ENCODE results near the gene OSGEP. TPM values are rescaled to one million over a fixed set of nuclear protein-coding genes. Genes with fewer than 3 reads are reported as not detected.
A peak's percentile ranks its signal among the peaks of the same experiment; 100 is the strongest.

The OSGEP gene
- total RNA-seq, 1 experiment from 2014 or later = 26.6 TPM

DNA sequence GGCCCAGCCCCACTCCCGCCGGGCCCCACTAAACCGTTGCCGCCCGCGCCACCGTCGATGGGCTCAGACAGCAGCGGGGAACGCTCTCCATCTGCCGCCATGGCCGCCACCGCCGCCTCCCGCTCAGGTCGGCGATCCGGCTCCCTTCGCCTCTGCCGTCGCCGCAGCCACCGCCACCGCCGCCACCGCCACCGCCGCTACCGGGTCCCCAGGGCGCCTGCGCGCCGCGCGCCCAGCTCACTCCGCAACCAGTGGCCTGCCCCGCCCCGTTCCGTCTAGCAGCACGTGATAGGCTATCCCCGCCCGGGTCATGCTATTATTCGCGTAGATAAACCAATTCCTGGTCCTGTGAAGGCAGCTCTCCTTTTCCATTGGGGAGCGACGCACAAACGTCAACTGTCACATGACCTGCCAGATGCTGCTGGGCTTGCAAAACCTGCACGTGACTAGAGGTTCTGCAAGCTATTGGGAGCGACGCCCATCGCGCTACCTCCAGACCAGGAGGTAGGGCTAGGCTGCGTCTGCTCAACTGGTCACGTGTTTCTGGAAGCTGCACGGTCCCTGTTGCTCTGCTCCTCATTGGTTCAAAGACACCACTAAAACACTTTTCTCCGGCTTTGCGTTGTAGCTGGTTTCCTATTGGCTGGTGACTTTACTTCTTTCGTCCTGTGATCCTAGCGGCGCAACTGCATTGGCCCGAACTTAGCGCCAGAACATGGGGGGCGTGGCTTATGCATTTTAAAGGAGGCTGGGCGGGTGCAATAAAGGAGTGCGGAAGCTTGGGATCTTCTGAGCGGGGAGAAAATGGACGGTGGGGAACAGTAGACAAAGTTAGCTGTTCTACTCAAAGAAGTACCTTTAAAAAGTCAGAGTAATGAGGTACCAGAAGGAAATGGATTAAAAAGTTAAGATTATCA lies 6.9 kb upstream of the OSGEP start, which contains the start of gene PIP4P1:
TSS of gene PIP4P1 (minus strand) at position 210 of the 917 bp plus-strand sequence. CDS start at position 101, 109 bp downstream.
- peaks cover 4% of the 10 kb centered on the region; the same call in 1 of the 2 replicates for H3K36me3 ChIP-seq (ENCODE audit: control insufficient read depth, insufficient read depth, low read length)
- TF ChIP-seq, protein P1, sequence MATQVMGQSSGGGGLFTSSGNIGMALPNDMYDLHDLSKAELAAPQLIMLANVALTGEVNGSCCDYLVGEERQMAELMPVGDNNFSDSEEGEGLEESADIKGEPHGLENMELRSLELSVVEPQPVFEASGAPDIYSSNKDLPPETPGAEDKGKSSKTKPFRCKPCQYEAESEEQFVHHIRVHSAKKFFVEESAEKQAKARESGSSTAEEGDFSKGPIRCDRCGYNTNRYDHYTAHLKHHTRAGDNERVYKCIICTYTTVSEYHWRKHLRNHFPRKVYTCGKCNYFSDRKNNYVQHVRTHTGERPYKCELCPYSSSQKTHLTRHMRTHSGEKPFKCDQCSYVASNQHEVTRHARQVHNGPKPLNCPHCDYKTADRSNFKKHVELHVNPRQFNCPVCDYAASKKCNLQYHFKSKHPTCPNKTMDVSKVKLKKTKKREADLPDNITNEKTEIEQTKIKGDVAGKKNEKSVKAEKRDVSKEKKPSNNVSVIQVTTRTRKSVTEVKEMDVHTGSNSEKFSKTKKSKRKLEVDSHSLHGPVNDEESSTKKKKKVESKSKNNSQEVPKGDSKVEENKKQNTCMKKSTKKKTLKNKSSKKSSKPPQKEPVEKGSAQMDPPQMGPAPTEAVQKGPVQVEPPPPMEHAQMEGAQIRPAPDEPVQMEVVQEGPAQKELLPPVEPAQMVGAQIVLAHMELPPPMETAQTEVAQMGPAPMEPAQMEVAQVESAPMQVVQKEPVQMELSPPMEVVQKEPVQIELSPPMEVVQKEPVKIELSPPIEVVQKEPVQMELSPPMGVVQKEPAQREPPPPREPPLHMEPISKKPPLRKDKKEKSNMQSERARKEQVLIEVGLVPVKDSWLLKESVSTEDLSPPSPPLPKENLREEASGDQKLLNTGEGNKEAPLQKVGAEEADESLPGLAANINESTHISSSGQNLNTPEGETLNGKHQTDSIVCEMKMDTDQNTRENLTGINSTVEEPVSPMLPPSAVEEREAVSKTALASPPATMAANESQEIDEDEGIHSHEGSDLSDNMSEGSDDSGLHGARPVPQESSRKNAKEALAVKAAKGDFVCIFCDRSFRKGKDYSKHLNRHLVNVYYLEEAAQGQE (IDR thresholded peaks at IDR 0.05; ENCODE audit: insufficient read depth in 1 of 2, low read depth in 2 of 2, low read length in 1 of 2) = no peak
- TF ChIP-seq, protein P2, sequence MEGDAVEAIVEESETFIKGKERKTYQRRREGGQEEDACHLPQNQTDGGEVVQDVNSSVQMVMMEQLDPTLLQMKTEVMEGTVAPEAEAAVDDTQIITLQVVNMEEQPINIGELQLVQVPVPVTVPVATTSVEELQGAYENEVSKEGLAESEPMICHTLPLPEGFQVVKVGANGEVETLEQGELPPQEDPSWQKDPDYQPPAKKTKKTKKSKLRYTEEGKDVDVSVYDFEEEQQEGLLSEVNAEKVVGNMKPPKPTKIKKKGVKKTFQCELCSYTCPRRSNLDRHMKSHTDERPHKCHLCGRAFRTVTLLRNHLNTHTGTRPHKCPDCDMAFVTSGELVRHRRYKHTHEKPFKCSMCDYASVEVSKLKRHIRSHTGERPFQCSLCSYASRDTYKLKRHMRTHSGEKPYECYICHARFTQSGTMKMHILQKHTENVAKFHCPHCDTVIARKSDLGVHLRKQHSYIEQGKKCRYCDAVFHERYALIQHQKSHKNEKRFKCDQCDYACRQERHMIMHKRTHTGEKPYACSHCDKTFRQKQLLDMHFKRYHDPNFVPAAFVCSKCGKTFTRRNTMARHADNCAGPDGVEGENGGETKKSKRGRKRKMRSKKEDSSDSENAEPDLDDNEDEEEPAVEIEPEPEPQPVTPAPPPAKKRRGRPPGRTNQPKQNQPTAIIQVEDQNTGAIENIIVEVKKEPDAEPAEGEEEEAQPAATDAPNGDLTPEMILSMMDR (IDR thresholded peaks at IDR 0.05) = no peak
- 0 out of 2 replicates have a peak, but pooled peaks have one; percentile 54 for TF ChIP-seq SIN3A (IDR thresholded peaks at IDR 0.05; ENCODE audit: borderline replicate concordance, insufficient read depth, low read depth, low read length)
- TF ChIP-seq POLR2AphosphoS5 (IDR thresholded peaks at IDR 0.05; ENCODE audit: low read depth, low read length) = peak; percentile 67
- no peak; the same call in 1 of the 2 replicates for TF ChIP-seq TCF7L2 (IDR thresholded peaks at IDR 0.05; ENCODE audit: low read depth, low read length)
- DNase-seq (ENCODE audit: low read depth, low spot score) (peak; percentile 98), ATAC-seq (peak; percentile 95)
- in situ Hi-C loops (cut with HindIII; ENCODE audit: low pct_unique_long_range_greater_than_20kb, low sequenced_read_pairs) = no loop called here
- H3K4me1 ChIP-seq (ENCODE audit: control insufficient read depth, insufficient read depth, low read length) = peaks cover 34% of the 10 kb centered on the region
- no peaks in the 10 kb centered on the region for H3K27me3 ChIP-seq (ENCODE audit: control insufficient read depth, insufficient read depth, low read length)
- no TSS peak for BruUV-seq (replicated peaks)
- peak within 1 kb of the TSS; percentile 91 for H3K27ac ChIP-seq (ENCODE audit: low read length)
- H3K9me3 ChIP-seq (ENCODE audit: control insufficient read depth, insufficient read depth, low read depth, low read length) = no peaks in the 10 kb centered on the region
- H3K4me3 ChIP-seq (ENCODE audit: low read depth in 2 of 2, low read length in 2 of 2) = peak within 1 kb of the TSS; percentile 82 to 91
- POLR2A ChIA-PET = interaction anchor here (1.1 to 1.2 kb wide), 2 partner anchors 8 to 118 kb away, joined by 4 to 5 read pairs; partner anchors contain the start of genes PARP2 and PNP
- intact Hi-C loops (cut with micrococcal nuclease; ENCODE audit: unreplicated experiment) = no loop called here
- CTCF ChIA-PET = interaction anchor here (0.5 to 0.8 kb wide), 3 partner anchors 145 to 817 kb away, joined by 3 to 4 read pairs (median 4); no protein-coding TSS in a partner anchor

DNA sequence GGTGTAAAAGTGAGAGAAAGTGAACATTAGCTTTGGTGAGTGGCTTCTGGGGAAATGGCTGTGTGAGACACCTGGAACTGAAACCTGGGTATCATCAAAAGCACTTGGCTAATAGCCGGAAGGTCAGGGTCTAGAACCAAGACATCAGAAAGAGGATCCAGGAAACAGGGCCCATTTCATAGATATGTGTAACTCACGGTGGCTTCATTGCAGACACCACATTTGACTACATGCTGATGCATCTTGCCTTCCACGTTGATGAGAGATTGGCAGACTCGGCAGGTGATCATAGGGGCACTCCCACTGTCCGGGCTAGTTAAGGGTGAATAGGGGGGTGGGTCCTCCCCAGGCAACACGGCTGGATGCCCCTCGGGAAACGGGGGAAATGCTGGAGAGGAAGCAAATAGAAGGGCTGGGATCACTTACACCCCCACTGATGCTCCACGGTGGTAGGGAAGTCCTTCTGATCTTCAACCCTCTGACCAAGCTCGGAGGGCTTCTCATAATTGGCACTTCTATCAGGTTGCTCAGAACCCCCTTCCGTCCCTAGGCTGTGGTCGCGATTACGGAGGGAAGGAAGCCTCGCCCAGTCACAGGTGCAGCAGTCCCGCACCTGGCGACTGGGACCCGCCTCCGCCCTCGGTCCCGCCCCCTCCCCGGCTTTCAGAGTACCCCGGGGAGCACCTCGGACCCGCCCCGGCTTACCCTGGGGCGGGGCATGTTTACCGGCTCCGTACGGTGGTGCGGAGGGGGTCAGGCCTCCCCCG lies 6.0 kb upstream of the OSGEP start:
- H3K4me3 ChIP-seq (ENCODE audit: low read depth in 2 of 2, low read length in 2 of 2) = peak overlapping the region; percentile 82 to 91
- H3K27ac ChIP-seq (ENCODE audit: low read length) = peak overlapping the region; percentile 73
- no peak for DNase-seq (ENCODE audit: low read depth, low spot score)
- no peaks in the 10 kb centered on the region for H3K9me3 ChIP-seq (ENCODE audit: control insufficient read depth, insufficient read depth, low read depth, low read length)
- no TSS peak for BruUV-seq (replicated peaks)
- POLR2A ChIA-PET = interaction anchor here (1.1 to 1.2 kb wide), 2 partner anchors 9 to 117 kb away, joined by 4 to 5 read pairs; partner anchors contain the start of genes PARP2 and PNP
- in situ Hi-C loops (cut with HindIII; ENCODE audit: low pct_unique_long_range_greater_than_20kb, low sequenced_read_pairs) = no loop called here
- CTCF ChIA-PET = no interaction called here
- intact Hi-C loops (cut with micrococcal nuclease; ENCODE audit: unreplicated experiment) = no loop called here
- peak; percentile 37 for ATAC-seq
- H3K4me1 ChIP-seq (ENCODE audit: control insufficient read depth, insufficient read depth, low read length) = peaks cover 34% of the 10 kb centered on the region
- peaks cover 11% of the 10 kb centered on the region for H3K36me3 ChIP-seq (ENCODE audit: control insufficient read depth, insufficient read depth, low read length)
- H3K27me3 ChIP-seq (ENCODE audit: control insufficient read depth, insufficient read depth, low read length) = no peaks in the 10 kb centered on the region
- TF ChIP-seq SIN3A (IDR thresholded peaks at IDR 0.05; ENCODE audit: borderline replicate concordance, insufficient read depth, low read depth, low read length) = no peak
- TF ChIP-seq POLR2AphosphoS5 (IDR thresholded peaks at IDR 0.05; ENCODE audit: low read depth, low read length) = no peak
- TF ChIP-seq TCF7L2 (IDR thresholded peaks at IDR 0.05; ENCODE audit: low read depth, low read length) = no peak
- TF ChIP-seq, protein P1 (IDR thresholded peaks at IDR 0.05; ENCODE audit: insufficient read depth in 1 of 2, low read depth in 2 of 2, low read length in 1 of 2) = no peak
- TF ChIP-seq, protein P2 (IDR thresholded peaks at IDR 0.05) = no peak

Data from Panc1 (cell line).